Fibroblast of skin of left biceps (primary cell): Measurements from ENCODE around the gene THRA.

ENCODE experiments used
- DNase-seq, 2 experiments: peaks; one replicate each; pipeline ENCODE4 v3.0.0-alpha.2; 2013; ENCODE audit warnings: low read depth in 2 of 2

THRA gene

GRCh38 chr17:40026816-40027613 is 35.8 kb upstream of the THRA start:
- DNase-seq = no peak

- no peak for DNase-seq
Measured at GRCh38 chr17:40027614-40028012, 35.2 kb upstream of the THRA start.

- DNase-seq = no peak
Measured at GRCh38 chr17:40028595-40028994, 34.2 kb upstream of the THRA start.

GRCh38 chr17:40031706-40032105 is 31.1 kb upstream of the THRA start:
- DNase-seq = no peak

- no peak for DNase-seq
Measured at GRCh38 chr17:40032322-40033320, 30.1 kb upstream of the THRA start.

- DNase-seq = no peak
Measured at GRCh38 chr17:40033339-40033738, 29.4 kb upstream of the THRA start.

GRCh38 chr17:40034426-40035161 is 28.2 kb upstream of the THRA start:
- no peak for DNase-seq

GRCh38 chr17:40035162-40035559 is 27.6 kb upstream of the THRA start:
- no peak for DNase-seq

- peak in 1 of 2 experiments; percentile 31 for DNase-seq
Measured at GRCh38 chr17:40038882-40039513, 23.8 kb upstream of the THRA start.

GRCh38 chr17:40041196-40041595 is 21.6 kb upstream of the THRA start:
- no peak for DNase-seq

- DNase-seq = no peak
Measured at GRCh38 chr17:40056379-40057015, 6.3 kb upstream of the THRA start.

- no peak for DNase-seq
Measured at GRCh38 chr17:40058186-40058784, 4.5 kb upstream of the THRA start.

GRCh38 chr17:40058865-40059264 is 3.9 kb upstream of the THRA start:
- no peak for DNase-seq

GRCh38 chr17:40059729-40060475 is 2.9 kb upstream of the THRA start:
- DNase-seq = no peak

GRCh38 chr17:40060887-40061608 is 1.7 kb upstream of the THRA start:
- DNase-seq = no peak

- DNase-seq = no peak
Measured at GRCh38 chr17:40061609-40062038, 1.1 kb upstream of the THRA start.

- no peak for DNase-seq
Measured at GRCh38 chr17:40063187-40063771, 514 bp downstream of the THRA start.

- DNase-seq = no peak
Measured at GRCh38 chr17:40063901-40064531, 1.3 kb downstream of the THRA start.
